Posterior vena cava (tissue), 2 donors: ENCODE results near the gene DNAJB5. TPM values are rescaled to one million over a fixed set of nuclear protein-coding genes. Genes with fewer than 3 reads are reported as not detected.
"Not testable (repeated sequence)": the region's sequence is repeated elsewhere in the genome, so short reads cannot be mapped to it uniquely, and the experiment has no call there.

Experiments used
- DNase-seq: peaks from one replicate; pipeline ENCODE4 v3.0.0-alpha.2; 2020; ENCODE audit warnings: low spot score
- intact Hi-C, 2 donors: fragments of 100-400 bp; cut with DNase I; formaldehyde crosslinking; loops; one replicate each; pipeline versions ENCODE4 v1.14.1 to v1.14.2; 2022 to 2023
- long read RNA-seq, 2 donors: library from polyadenylated mRNA; unstranded; transcript quantifications; one replicate each; pipeline ENCODE4 v2.0.0, GENCODE V29; 2020 to 2021
- total RNA-seq, 2 donors: library from RNA; stranded (reverse); fragmentation: NEBNext Ultra II Directional; extraction: Animal tissue kit (Norgen Biotek cat#: 25700); gene quantifications; one replicate each; pipeline ENCODE4 v1.2.1, GENCODE V29; 2021
- donor health status: DM: yes; HTN: yes; CAD: no.
- donor health status: DM: yes; HTN: yes; CAD: no.

Gene DNAJB5
- total RNA-seq = 10 to 100 TPM; 68.7 to 82.2 TPM
- long read RNA-seq, donor 1, transcript DNAJB5-201 (4 exons, 2,391 nt) = major isoform, 11 of 19 reads
- long read RNA-seq, donor 1, partial matches to known transcripts = 6 of 19 reads
- long read RNA-seq, donor 1, other reads (novel, unspliced or antisense) = 2 of 19 reads
- long read RNA-seq, donor 2, full-length matches to known transcripts = 17 of 26 reads
- long read RNA-seq, donor 2, partial matches to known transcripts = 0 of 26 reads
- long read RNA-seq, donor 2, other reads (novel, unspliced or antisense) = 9 of 26 reads

- intact Hi-C loops = loop anchor here in 1 of 2 donors (10.0 kb wide), 1 partner anchor 1896 kb away; no protein-coding TSS in a partner anchor
- DNase-seq = peak; percentile 99
These were observed at the start of gene DNAJB5 for GRCh38 chr9:34989003-34989945. TSS of gene DNAJB5 (plus strand) at chr9:34989745. CDS start at chr9:34990631, 886 bp downstream.

GRCh38 chr9:34939989-34940388 lies 49.6 kb upstream of the DNAJB5 start:
- DNase-seq, intact Hi-C loops: not testable (repeated sequence)

GRCh38 chr9:34948451-34948850 lies 41.1 kb upstream of the DNAJB5 start:
- intact Hi-C loops = no loop called here
- DNase-seq = no peak

DNA sequence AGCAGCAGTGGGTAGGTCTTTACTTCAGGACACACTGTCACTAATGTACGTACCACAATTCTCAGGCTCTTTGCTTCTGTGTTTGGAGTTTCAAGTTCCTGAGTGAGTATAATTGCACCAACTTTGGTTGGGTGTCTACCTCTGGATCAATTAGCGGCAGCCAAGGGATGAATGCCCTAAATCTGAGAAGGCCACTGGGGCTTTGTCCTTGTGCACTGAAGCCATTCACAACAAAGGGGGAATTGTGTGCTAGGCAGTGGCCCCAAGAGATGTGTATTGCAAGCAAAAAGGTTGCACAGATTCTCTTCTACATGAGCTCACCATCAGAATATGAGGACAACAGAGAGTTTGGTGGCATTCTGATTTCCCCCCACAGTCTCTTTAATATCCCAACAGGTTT lies 35.3 kb upstream of the DNAJB5 start:
- no peak for DNase-seq
- intact Hi-C loops = no loop called here

DNA sequence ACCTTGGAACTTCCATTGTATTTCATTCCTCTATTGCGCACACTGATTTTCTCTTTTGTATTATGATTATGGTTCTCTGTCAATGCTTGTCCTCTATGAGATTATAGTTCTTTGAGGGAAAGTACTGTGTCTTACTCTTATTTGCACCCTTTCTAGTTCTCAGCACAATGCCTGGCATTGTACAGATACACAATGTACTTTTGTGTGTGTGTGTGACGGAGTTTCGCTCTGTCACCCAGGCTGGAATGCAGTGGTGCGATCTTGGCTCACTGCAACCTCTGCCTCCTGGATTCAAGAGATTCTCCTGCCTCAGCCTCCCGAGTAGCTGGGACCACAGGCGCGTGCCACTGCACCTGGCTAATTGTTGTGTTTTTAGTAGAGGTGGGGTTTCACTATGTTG lies 33.5 kb upstream of the DNAJB5 start:
- DNase-seq, intact Hi-C loops: not testable (repeated sequence)

- no peak for DNase-seq
- intact Hi-C loops = no loop called here
These were observed 32.9 kb upstream of the DNAJB5 start for GRCh38 chr9:34956648-34957047.

- intact Hi-C loops = no loop called here
- DNase-seq = peak; percentile 73
These were observed 31.8 kb upstream of the DNAJB5 start, which contains the start of gene PHF24 for GRCh38 chr9:34957492-34958410. TSS of gene PHF24 (plus strand) at chr9:34958285. CDS start at chr9:34971299, 13,014 bp downstream.

GRCh38 chr9:34958411-34958982 lies 31.0 kb upstream of the DNAJB5 start:
- intact Hi-C loops = no loop called here
- no peak for DNase-seq

DNA sequence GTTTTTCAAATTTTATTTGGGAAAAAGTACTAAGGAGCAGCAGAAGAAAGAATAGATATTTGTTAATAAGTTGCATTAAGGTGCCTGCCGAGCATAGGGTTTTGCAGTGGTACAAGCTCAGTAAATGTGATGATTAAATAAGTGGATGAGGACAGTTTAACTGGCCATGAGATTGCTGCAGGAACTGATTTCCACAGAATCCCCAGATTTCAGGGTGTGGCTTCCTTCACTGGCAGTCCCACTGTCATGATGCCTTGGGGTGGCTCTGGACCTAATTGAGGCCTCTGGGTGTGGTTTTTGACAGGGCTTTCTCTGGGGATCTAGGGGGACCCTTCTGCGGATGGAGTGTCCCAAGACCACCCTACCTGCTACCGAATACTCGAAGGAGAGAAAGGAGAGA lies 30.1 kb upstream of the DNAJB5 start:
- no peak for DNase-seq
- intact Hi-C loops = no loop called here

DNA sequence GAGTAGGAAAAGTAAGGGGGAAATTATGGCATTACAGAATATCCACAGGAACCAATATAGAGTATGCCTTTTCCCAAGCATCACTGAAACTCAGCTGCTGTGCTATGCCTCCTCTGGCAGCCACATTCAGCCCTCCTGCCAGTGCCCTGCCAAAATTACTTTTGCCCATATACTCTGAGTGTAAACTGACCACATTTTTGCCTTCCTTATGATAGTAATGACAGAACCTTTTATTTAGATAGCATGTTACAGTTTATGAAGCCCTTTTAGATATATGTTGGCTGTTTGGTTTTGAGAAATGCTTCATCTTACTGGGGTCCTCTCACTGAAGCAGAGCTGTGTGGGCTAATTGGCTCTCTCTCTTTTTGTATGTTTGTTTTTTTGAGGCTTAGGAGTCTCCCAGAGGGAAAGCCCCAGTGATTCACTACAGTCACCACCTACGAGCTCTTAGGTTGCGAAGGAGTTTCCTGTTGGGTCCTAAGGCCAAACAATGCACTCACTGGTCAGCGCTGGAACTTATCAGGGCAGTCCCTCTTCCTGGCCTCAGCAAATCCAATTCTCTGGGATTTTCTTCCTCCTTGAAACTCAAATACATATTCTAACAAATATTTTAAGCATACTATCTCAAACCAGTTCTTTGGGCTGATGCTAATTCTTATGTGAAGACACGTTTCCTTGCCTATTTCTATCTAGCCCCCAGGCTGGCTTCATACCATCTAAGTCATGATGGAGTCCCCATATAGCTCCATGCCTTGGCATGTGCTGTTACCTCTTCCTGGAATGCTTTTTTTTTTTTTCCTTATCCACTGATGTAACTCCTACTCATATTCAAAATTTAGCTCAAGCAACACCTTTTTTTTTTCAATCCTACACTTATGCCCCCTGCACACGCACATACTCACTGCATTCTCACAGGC lies 27.7 kb upstream of the DNAJB5 start:
- intact Hi-C loops = no loop called here
- DNase-seq = no peak

DNA sequence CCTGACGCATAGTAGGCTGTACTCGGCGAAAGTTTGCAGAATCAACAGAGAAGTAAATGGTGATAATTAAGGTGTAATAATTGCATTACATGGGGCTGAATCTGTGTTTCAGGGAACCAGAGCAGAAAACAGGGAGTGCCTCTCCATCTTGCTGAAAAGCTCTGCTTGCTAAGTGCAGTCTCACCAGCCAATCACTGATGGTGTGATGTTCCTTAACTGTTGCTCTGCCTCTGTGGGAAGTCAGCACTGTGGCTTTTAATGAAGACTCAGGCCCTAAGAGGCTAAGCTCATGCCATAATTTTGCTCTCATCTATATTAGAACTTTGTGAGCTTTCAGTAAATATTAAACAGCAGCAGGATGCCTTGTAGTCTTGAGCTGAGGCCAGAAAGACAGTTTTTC lies 27.0 kb upstream of the DNAJB5 start:
- intact Hi-C loops = no loop called here
- no peak for DNase-seq

DNA sequence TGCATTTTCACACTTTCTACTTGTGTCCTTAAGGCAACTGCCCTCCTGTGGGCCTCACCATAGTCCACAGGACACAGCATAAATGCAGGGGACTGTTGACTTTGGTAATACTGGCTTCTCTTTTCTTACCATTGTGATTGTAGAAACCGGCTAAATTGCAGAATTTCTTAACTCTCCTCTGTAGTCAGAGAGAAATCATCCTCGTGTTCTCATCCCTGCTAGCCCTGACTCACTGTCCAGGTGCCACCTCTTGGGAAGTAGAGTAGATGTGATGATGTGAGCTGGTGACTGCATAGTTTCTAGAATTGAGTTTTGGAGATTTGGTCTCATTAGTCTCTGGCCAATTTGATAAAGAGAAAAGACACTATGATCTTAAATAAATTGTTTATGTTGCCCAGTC lies 26.0 kb upstream of the DNAJB5 start:
- intact Hi-C loops = no loop called here
- DNase-seq = no peak

DNA sequence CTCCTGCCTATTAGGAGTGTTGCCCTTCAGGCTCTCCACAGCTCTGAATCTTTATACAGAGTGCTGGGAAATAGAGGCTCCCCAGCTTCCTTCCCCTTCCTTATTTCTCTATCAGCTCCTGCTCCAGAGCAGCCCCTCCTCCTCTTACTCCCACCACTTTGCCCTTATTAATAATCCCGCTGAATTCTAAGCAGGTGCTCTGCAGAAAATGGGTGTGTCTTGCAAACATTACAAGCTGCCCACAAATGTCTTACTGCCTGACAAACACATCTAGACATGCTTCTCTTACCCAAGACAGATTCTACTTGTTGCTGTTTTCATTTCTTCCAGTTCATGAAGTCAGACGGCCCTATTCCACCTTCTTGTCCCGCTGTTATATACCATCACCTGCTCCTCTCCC lies 25.1 kb upstream of the DNAJB5 start:
- intact Hi-C loops = no loop called here
- no peak for DNase-seq

- DNase-seq = no peak
- intact Hi-C loops = loop anchor here in 1 of 2 donors (10.0 kb wide), 1 partner anchor 66 kb away; no protein-coding TSS in a partner anchor
These were observed 18.3 kb upstream of the DNAJB5 start for GRCh38 chr9:34971146-34971811.

DNA sequence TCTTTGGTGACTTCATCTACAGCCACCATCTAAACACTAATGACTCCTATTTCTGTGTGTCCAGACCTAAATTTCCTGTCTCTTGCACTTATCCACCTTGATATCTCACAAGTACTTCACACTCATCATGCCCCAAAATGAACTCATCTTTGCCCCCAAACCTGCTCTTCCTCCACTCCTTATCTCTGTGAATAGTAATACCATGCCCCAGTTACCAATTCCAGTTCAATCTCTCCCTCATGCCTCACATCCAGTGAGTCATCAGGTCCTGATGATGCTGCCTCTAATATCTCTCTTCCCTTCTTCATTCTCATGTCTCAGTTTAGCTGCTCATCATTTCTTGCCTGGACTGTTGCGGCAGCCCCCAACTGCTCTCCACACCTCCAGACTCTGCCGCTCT lies 14.9 kb upstream of the DNAJB5 start:
- DNase-seq = no peak
- intact Hi-C loops = loop anchor here in 1 of 2 donors (10.0 kb wide), 1 partner anchor 70 kb away; no protein-coding TSS in a partner anchor

GRCh38 chr9:34976441-34976840 lies 13.1 kb upstream of the DNAJB5 start:
- DNase-seq = no peak
- intact Hi-C loops = loop anchor here in 1 of 2 donors (10.0 kb wide), 1 partner anchor 72 kb away; no protein-coding TSS in a partner anchor

GRCh38 chr9:34976992-34977391 lies 12.6 kb upstream of the DNAJB5 start:
- intact Hi-C loops = loop anchor here in 1 of 2 donors (10.0 kb wide), 1 partner anchor 72 kb away; no protein-coding TSS in a partner anchor
- no peak for DNase-seq
